Nephron (organoid): ENCODE results near the gene TFF3.

Experiments
- H3K27ac Mint-ChIP-seq, 3 experiments: 2 replicates each; pipeline ENCODE4 v1.8.0; 2020; ENCODE audit warnings: mixed read lengths in 3 of 3, mild to moderate bottlenecking in 2 of 3, moderate library complexity in 1 of 3
- H3K27me3 Mint-ChIP-seq: 2 replicates; pipeline ENCODE4 v1.8.0; 2021; ENCODE audit warnings: low read depth, mild to moderate bottlenecking, moderate library complexity, mixed read lengths
- H3K36me3 Mint-ChIP-seq: 2 replicates; pipeline ENCODE4 v1.8.0; 2020; ENCODE audit warnings: low read depth, mixed read lengths
- H3K4me1 Mint-ChIP-seq: 2 replicates; pipeline ENCODE4 v1.8.0; 2020; ENCODE audit warnings: mixed read lengths
- H3K4me3 Mint-ChIP-seq, 3 experiments: 2 replicates each; pipeline ENCODE4 v1.8.0; 2020; ENCODE audit warnings: mild to moderate bottlenecking in 3 of 3, mixed read lengths in 3 of 3, moderate library complexity in 2 of 3
- H3K9me3 Mint-ChIP-seq: 2 replicates; pipeline ENCODE4 v1.8.0; 2020; ENCODE audit warnings: mixed read lengths
- CTCF ChIP-seq, 3 experiments: fragments of 200-600 bp; sonication (generic); IDR thresholded peaks; one replicate each; pipeline ENCODE4 v1.5.0; 2021; ENCODE audit warnings: antibody characterized with exemption in 3 of 3; ENCODE audit not compliant: unreplicated experiment in 3 of 3

TFF3 gene

DNA sequence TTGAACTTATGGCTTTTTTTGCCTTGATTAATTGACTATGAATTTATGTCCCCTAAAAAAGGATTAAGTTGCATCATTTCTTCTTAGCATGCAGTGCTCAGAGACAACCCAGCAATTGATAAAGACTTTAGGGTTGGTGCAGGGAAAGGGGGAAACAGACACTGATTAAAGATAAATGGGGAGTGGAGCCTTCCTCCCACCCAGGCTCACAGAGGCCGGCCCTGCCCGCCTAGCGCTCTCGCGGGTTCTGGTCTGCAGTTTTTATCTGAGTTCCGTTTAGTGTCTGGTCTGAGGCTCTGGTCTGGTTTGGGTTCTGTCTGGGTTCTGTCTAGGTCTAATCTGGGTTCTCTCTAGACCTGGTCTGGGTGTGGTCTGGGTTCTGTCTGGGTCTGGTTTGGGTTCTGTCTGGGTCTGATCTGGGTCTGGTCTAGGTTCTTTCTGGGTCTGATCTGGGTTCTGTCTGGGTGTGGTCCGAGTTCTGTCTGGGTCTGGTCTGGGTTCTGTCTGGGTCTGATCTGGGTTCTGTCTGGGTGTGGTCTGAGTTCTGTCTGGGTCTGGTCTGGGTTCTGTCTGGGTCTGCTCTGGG lies 48.1 kb downstream of the TFF3 start:
- Mint-ChIP-seq H3K27me3 (peaks cover 2% of the 10 kb centered on the region), H3K4me1 (peaks cover 16% of the 10 kb centered on the region), H3K36me3 (no peaks in the 10 kb centered on the region), H3K27ac (no peak overlapping the region), H3K9me3 (no peaks in the 10 kb centered on the region), H3K4me3 (no peak overlapping the region)
- no peak for TF ChIP-seq CTCF (IDR thresholded peaks at IDR 0.05; ENCODE audit: unreplicated experiment in 3 of 3)

DNA sequence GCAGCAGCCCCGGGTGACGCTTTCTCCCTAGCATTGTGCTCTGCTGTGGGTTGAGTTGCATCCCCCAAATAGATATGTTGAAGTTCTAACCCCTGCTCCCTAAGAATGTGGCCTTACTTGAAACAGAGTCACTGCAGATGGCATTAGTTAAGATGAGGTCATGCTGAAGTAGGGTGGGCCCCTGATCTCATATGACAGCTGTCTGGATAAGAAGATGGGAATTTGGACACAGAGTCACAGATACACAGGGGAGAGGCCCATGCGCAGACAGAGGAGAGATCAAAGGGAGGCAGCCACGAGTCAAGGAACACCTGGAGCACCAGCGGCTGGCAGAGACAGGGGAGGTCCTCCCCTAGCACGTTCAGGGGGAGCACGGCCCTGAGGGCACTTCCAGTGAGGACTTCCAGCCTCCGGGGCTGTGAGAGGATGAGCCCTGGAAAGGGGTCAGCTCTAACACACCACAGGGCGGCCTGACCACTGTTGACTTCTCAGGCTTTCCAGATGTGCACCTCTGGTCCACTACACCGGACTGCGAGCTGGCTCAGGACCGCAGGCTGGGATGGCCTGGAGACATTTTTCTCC lies 49.9 kb downstream of the TFF3 start:
- TF ChIP-seq CTCF (IDR thresholded peaks at IDR 0.05; ENCODE audit: unreplicated experiment in 3 of 3) = no peak
- no peak overlapping the region for H3K27ac Mint-ChIP-seq
- H3K27me3 Mint-ChIP-seq = peaks cover 17% of the 10 kb centered on the region
- no peak overlapping the region for H3K4me3 Mint-ChIP-seq
- peaks cover 25% of the 10 kb centered on the region for H3K4me1 Mint-ChIP-seq
- H3K9me3 Mint-ChIP-seq = no peaks in the 10 kb centered on the region
- H3K36me3 Mint-ChIP-seq = no peaks in the 10 kb centered on the region

DNA sequence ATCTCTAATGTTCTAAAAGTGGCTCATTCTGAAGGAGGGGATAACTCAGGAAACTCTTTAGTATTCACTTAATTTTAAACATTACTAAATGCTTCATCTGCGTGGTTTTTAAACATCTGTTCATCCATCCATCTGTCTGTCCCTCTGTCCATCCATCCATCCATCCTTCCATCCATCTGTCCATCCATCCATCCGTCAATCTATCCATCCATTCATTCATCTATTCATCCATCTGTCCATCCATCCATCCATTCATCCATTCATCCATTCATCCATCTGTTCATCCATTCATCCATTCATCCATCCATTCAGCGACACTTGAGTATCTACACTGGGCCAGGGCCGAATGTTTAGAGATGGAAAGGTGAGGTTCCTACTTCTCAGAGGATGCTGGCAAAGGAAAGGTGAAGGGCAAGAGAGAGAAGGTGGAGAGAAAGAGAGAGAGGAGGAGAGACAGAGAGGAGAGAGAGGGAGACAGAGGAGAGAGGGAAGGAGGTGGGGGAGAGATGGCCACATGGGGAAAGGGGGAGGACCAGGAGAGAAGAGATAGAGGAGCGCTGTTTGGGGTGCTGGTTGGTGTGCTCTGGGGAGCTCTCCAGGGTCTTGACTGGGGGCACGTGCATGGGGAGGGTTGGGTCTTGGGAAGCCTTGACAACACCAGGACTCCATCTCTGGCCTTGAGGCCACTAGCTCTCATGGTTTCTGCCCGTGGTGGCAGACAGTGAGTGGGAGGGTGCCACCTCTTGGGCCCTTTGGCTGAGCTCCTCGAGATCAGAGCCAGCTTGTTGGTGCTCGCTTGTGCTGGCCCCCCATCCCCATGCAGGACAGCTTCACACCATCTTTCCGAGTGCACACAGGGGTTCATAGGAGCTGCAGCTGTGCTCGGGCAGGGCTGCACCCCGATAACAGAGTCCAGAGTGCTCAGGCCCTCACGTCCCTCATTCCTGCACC lies 50.7 kb downstream of the TFF3 start:
- Mint-ChIP-seq H3K9me3 (no peaks in the 10 kb centered on the region), H3K27ac (no peak overlapping the region), H3K27me3 (peaks cover 17% of the 10 kb centered on the region), H3K4me3 (no peak overlapping the region), H3K36me3 (no peaks in the 10 kb centered on the region), H3K4me1 (peaks cover 25% of the 10 kb centered on the region)
- TF ChIP-seq CTCF (IDR thresholded peaks at IDR 0.05; ENCODE audit: unreplicated experiment in 3 of 3) = no peak

DNA sequence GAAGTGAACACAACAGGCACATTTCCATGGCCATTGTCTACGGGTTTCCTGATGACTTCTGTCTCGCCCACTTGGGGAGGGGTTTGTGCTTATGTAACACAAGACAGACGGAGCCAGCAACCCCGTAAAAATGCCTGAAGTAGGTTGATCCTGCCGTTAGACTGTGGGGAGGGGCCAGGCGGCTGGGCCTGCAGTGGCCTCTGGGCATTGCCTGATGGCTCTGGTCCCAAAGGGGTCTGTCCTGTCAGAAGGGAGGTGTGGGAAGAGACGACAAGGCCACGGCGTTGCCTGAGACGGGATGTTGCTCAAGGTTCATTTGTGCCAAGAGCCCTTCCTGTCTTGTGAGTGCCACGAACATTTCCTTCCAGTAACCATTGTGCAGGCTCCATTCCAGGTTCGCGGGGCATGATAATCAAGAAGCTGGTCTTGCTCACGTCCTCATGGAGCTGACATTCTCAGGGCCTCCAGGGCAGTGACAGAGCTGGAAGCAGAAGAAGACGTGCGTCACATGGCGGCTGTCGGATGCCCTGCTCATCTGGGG lies 51.5 kb downstream of the TFF3 start:
- H3K4me1 Mint-ChIP-seq = peaks cover 25% of the 10 kb centered on the region
- no peak for TF ChIP-seq CTCF (IDR thresholded peaks at IDR 0.05; ENCODE audit: unreplicated experiment in 3 of 3)
- no peaks in the 10 kb centered on the region for H3K36me3 Mint-ChIP-seq
- no peak overlapping the region for H3K4me3 Mint-ChIP-seq
- peak overlapping the region in 2 of 3 experiments; percentile 21 to 22 for H3K27ac Mint-ChIP-seq
- H3K27me3 Mint-ChIP-seq = peaks cover 21% of the 10 kb centered on the region
- no peaks in the 10 kb centered on the region for H3K9me3 Mint-ChIP-seq

- TF ChIP-seq CTCF (IDR thresholded peaks at IDR 0.05; ENCODE audit: unreplicated experiment in 3 of 3) = no peak
- Mint-ChIP-seq H3K27ac (no peak overlapping the region), H3K4me1 (peaks cover 23% of the 10 kb centered on the region), H3K36me3 (no peaks in the 10 kb centered on the region), H3K9me3 (no peaks in the 10 kb centered on the region), H3K27me3 (peaks cover 21% of the 10 kb centered on the region), H3K4me3 (no peak overlapping the region)
Observed at GRCh38 chr21:42262831-42263231, 52.4 kb downstream of the TFF3 start.
